Colonic mucosa (tissue), 4 donors: ENCODE results near the gene AADAC. TPM values are rescaled to one million over a fixed set of nuclear protein-coding genes. Genes with fewer than 3 reads are reported as not detected.
"Not testable (repeated sequence)": the region's sequence is repeated elsewhere in the genome, so short reads cannot be mapped to it uniquely, and the experiment has no call there.

ENCODE experiments used
- DNase-seq: peaks from one replicate; pipeline ENCODE4 v3.0.0-alpha.2; 2020
- H3K27ac ChIP-seq: fragments of 200-600 bp; one replicate; pipeline ENCODE4 v1.8.0; 2021
- H3K27me3 ChIP-seq: fragments of 200-600 bp; one replicate; pipeline ENCODE4 v1.8.0; 2021
- H3K36me3 ChIP-seq: fragments of 200-600 bp; one replicate; pipeline ENCODE4 v1.8.0; 2021
- H3K4me1 ChIP-seq: fragments of 200-600 bp; one replicate; pipeline ENCODE4 v1.8.0; 2021; ENCODE audit warnings: mild to moderate bottlenecking
- H3K4me3 ChIP-seq: fragments of 200-600 bp; one replicate; pipeline ENCODE4 v1.8.0; 2021
- H3K9ac ChIP-seq, 2 donors: one replicate each; pipeline ENCODE4 v1.7.0; 2013; ENCODE audit warnings: control low read depth in 2 of 2, low read depth in 2 of 2, low read length in 2 of 2
- H3K9me3 ChIP-seq: fragments of 200-600 bp; one replicate; pipeline ENCODE4 v1.8.0; 2021
- intact Hi-C: fragments of 100-400 bp; cut with DNase I; formaldehyde crosslinking; loops from one replicate; pipeline ENCODE4 v1.14.1; 2022
- total RNA-seq, 2 donors: library from RNA; stranded (reverse); fragmentation: NEBNext Ultra II Directional in 1 of 2; extraction: Animal tissue kit (Norgen Biotek cat#: 25700) in 1 of 2; gene quantifications; one replicate each; pipeline ENCODE4 v1.2.1, GENCODE V29; 2021
- TF ChIP-seq, protein P1 (sequence below): fragments of 200-600 bp; IDR thresholded peaks from one replicate; pipeline ENCODE4 v1.8.0; 2022; ENCODE audit warnings: antibody characterized with exemption, mild to moderate bottlenecking
- donor health status: healthy.
- donor health status: DM: no; HTN: no; CAD: no.
- donor health status: DM: no; HTN: no; CAD: no.

AADAC gene
- total RNA-seq, 2 donors from 2014 or later, result 0.15 TPM; not detected in 1

DNA sequence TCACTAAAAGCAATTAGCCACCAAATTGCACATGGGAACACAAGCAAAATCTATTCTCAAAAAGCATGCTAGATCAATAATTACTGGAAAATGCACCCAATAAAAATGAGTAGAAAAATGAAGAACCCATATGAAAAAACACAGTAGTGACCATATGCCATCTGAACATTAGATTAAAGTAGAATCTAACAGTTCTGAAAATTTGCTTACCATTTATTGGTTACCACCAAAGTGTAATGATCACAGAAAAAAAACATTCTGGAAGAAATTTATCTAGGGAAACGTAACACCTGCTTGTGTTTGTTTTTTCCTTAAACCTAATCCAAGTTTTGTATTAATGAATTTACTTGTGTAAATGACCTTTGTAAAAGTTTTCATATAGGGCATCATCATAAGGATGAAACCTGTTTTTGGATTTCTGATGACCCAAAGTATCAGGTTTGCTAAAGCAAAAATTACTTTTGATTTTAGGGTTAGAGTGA is 37.6 kb upstream of the AADAC start:
- no peaks in the 10 kb centered on the region for H3K27me3 ChIP-seq
- H3K9me3 ChIP-seq, result no peaks in the 10 kb centered on the region
- H3K36me3 ChIP-seq, result no peaks in the 10 kb centered on the region
- no peak for DNase-seq
- intact Hi-C loops, result no loop called here
- no peak overlapping the region for H3K4me3 ChIP-seq
- TF ChIP-seq, protein P1, sequence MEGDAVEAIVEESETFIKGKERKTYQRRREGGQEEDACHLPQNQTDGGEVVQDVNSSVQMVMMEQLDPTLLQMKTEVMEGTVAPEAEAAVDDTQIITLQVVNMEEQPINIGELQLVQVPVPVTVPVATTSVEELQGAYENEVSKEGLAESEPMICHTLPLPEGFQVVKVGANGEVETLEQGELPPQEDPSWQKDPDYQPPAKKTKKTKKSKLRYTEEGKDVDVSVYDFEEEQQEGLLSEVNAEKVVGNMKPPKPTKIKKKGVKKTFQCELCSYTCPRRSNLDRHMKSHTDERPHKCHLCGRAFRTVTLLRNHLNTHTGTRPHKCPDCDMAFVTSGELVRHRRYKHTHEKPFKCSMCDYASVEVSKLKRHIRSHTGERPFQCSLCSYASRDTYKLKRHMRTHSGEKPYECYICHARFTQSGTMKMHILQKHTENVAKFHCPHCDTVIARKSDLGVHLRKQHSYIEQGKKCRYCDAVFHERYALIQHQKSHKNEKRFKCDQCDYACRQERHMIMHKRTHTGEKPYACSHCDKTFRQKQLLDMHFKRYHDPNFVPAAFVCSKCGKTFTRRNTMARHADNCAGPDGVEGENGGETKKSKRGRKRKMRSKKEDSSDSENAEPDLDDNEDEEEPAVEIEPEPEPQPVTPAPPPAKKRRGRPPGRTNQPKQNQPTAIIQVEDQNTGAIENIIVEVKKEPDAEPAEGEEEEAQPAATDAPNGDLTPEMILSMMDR, result no peak
- H3K4me1 ChIP-seq, result no peaks in the 10 kb centered on the region
- no peak overlapping the region for H3K9ac ChIP-seq
- H3K27ac ChIP-seq, result no peak overlapping the region

DNA sequence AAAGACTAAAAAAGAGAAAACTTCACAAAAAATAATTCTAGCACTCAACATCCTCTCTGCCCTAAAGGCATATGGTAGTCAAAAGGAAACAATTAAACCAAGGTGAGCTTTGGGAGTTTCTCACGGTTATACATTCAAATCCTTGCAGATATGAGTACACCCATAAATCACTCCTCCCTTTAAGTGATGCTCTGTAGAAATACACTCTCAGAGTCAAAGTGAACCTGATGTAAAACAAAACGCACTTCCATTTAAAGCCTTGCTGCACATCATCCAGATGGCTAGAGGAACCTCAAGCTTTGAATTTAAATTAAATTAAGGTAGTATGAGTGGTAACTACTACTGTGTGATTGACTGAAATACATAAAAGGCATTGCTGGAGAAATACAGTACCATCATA is 36.0 kb upstream of the AADAC start:
- H3K4me3 ChIP-seq, result no peak overlapping the region
- no peaks in the 10 kb centered on the region for H3K9me3 ChIP-seq
- H3K4me1 ChIP-seq, result no peaks in the 10 kb centered on the region
- H3K27ac ChIP-seq, result no peak overlapping the region
- no peaks in the 10 kb centered on the region for H3K27me3 ChIP-seq
- no peak overlapping the region for H3K9ac ChIP-seq
- TF ChIP-seq, protein P1, result no peak
- intact Hi-C loops, result no loop called here
- no peaks in the 10 kb centered on the region for H3K36me3 ChIP-seq
- no peak for DNase-seq

DNA sequence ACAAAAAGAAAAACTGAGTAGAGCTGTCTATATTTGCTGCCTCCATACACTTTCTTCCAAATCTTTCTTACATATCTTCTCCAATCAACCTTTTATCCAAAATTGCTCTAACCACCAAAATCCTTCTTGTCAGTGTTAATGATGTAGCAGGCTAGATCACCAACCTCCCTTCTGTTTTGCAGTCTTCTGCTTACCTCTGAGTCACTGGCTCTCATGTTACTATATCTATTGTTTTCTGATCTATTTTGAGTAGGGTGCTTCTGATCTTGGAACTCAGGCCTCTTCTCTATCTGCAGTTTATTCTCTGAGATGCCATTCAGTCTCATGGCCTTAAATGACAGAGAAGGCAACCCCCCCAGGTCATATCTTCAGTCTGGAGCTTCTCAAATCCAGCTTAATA is 26.3 kb upstream of the AADAC start:
- no peak overlapping the region for H3K27ac ChIP-seq
- no peak overlapping the region for H3K9ac ChIP-seq
- H3K27me3 ChIP-seq, result no peaks in the 10 kb centered on the region
- H3K36me3 ChIP-seq, result no peaks in the 10 kb centered on the region
- no peak overlapping the region for H3K4me3 ChIP-seq
- H3K9me3 ChIP-seq, result no peaks in the 10 kb centered on the region
- intact Hi-C loops, result no loop called here
- H3K4me1 ChIP-seq, result no peaks in the 10 kb centered on the region
- no peak for DNase-seq
- TF ChIP-seq, protein P1, result no peak

DNA sequence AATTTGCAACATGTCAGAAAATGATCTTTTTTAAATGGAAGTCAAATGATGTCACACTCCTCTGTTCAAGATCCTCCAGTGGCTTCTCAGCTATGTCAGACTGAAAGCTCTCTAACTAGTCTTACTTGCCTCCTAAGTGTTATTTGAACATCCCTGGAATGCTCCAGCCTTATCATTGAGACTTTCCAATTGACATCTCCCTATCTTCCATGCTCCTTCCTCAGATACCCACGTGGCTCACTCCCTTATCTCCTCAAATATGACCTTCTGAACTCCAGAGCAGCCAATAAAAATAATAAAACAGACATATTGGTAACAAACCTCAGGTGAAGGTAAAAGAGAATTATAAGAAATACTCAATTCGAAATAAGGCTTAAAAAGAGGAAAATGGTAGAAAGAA is 25.5 kb upstream of the AADAC start:
- H3K36me3 ChIP-seq, result no peaks in the 10 kb centered on the region
- intact Hi-C loops, result no loop called here
- TF ChIP-seq, protein P1, result no peak
- H3K4me1 ChIP-seq, result no peaks in the 10 kb centered on the region
- no peak overlapping the region for H3K4me3 ChIP-seq
- no peaks in the 10 kb centered on the region for H3K9me3 ChIP-seq
- no peak overlapping the region for H3K27ac ChIP-seq
- DNase-seq, result no peak
- no peak overlapping the region for H3K9ac ChIP-seq
- H3K27me3 ChIP-seq, result no peaks in the 10 kb centered on the region

DNA sequence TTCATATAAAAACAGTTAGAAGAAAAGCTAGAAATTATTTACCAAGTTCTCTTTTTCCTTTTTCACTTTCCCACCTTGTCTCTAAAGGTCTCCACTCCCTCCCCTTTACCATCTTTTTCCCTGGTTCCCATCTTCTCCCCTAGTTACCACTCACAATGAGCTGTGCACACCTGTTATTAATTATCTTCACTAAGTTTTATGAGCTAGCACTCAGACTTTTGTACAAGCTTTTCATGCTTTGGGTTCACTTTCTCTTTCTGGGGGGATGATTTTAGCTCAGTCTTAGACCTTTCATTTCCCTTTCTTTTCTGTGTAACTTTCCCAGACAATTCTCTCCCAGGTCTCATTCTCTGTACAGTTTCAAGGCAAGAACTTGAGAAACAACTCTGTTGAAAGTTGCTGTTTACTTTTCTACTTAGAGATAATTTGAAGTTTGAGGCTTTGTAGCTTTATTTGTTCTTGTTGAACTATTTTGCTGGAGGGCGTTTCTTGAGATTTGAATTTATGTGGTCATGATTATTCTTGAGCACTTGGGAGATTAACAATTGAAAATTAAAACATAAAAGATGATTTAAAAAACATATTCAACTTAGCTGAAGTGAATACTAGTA is 24.0 kb upstream of the AADAC start:
- no peaks in the 10 kb centered on the region for H3K4me1 ChIP-seq
- DNase-seq, result no peak
- no peaks in the 10 kb centered on the region for H3K27me3 ChIP-seq
- no peak overlapping the region for H3K9ac ChIP-seq
- H3K36me3 ChIP-seq, result no peaks in the 10 kb centered on the region
- TF ChIP-seq, protein P1, result no peak
- intact Hi-C loops, result no loop called here
- no peak overlapping the region for H3K4me3 ChIP-seq
- H3K27ac ChIP-seq, result no peak overlapping the region
- H3K9me3 ChIP-seq, result no peaks in the 10 kb centered on the region

DNA sequence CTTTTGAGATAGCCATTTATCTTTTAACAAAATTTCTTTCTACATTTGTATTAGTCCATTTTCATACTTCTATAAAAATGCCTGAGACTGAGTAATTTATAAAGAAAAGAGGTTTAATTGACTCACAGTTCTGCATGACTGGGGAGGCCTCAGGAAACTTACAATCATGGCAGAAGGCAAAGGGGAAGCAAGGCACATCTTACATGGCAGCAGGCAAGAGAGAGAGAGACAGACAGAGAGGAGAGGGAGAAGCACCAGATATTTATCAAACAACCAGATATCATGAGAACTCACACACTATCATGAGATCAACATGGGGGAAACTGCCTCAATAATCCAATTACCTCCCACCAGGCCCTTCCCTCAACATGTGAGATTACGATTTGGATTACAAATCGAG is 23.2 kb upstream of the AADAC start:
- DNase-seq, intact Hi-C loops, H3K27ac ChIP-seq: not testable (repeated sequence)

More for the DNA sequence above, 23.2 kb upstream of the AADAC start:
- H3K4me1 ChIP-seq, H3K9ac ChIP-seq, H3K9me3 ChIP-seq, H3K27me3 ChIP-seq, H3K36me3 ChIP-seq, H3K4me3 ChIP-seq: not testable (repeated sequence)
